GM19328 (cell line): ENCODE results near the gene ANKRD11.

ENCODE experiments used
- ATAC-seq: cut with Tn5 transposase; IDR thresholded peaks from one replicate; pipeline ENCODE4 v1.9.1; 2021; ENCODE audit warnings: mild to moderate bottlenecking, moderate library complexity; ENCODE audit not compliant: unreplicated experiment

The ANKRD11 gene

GRCh38 chr16:89507214-89507833 lies 17.0 kb upstream of the ANKRD11 start:
- no peak for ATAC-seq

- no peak for ATAC-seq
Measured at GRCh38 chr16:89506791-89507191, 16.4 kb upstream of the ANKRD11 start.

- no peak for ATAC-seq
Measured at GRCh38 chr16:89506113-89506504, 15.7 kb upstream of the ANKRD11 start.

- ATAC-seq = no peak
Measured at GRCh38 chr16:89505204-89506112, 15.1 kb upstream of the ANKRD11 start.

GRCh38 chr16:89504091-89504490 lies 13.7 kb upstream of the ANKRD11 start:
- no peak for ATAC-seq

GRCh38 chr16:89502081-89502843 lies 11.9 kb upstream of the ANKRD11 start:
- no peak for ATAC-seq

GRCh38 chr16:89499767-89500166 lies 9.4 kb upstream of the ANKRD11 start:
- no peak for ATAC-seq

- ATAC-seq = no peak
Measured at GRCh38 chr16:89498839-89499238, 8.5 kb upstream of the ANKRD11 start.

GRCh38 chr16:89495121-89495520 lies 4.8 kb upstream of the ANKRD11 start:
- no peak for ATAC-seq

- no peak for ATAC-seq
Measured at GRCh38 chr16:89493776-89494175, 3.4 kb upstream of the ANKRD11 start.

GRCh38 chr16:89491974-89492687 lies 1.8 kb upstream of the ANKRD11 start:
- no peak for ATAC-seq

GRCh38 chr16:89491238-89491869 lies 993 bp upstream of the ANKRD11 start:
- no peak for ATAC-seq

- no peak for ATAC-seq
Measured at GRCh38 chr16:89489898-89490438, 393 bp downstream of the ANKRD11 start.

GRCh38 chr16:89489040-89489897 lies 1.1 kb downstream of the ANKRD11 start:
- peak; percentile 22 for ATAC-seq

GRCh38 chr16:89485701-89486246 lies 4.6 kb downstream of the ANKRD11 start:
- no peak for ATAC-seq

- ATAC-seq = no peak
Measured at GRCh38 chr16:89484923-89485679, 5.3 kb downstream of the ANKRD11 start.

GRCh38 chr16:89484041-89484501 lies 6.3 kb downstream of the ANKRD11 start:
- no peak for ATAC-seq

- no peak for ATAC-seq
Measured at GRCh38 chr16:89482817-89483205, 7.5 kb downstream of the ANKRD11 start.
